ENCODE measurements around the gene TXNDC2.

Gene TXNDC2

GRCh38 chr18:9926223-9926894 lies 40.6 kb downstream of the TXNDC2 start:
- no peak for TF ChIP-seq CTCF (IDR thresholded peaks at IDR 0.05; ENCODE audit: insufficient read depth, missing control alignments)
- FAIRE-seq (no peak), DNase-seq (ENCODE audit: insufficient read length, low spot score) (no peak)

- DNase-seq (ENCODE audit: insufficient read length, low spot score): no peak
- no peak for FAIRE-seq
- TF ChIP-seq CTCF (IDR thresholded peaks at IDR 0.05; ENCODE audit: insufficient read depth, missing control alignments): no peak
These were observed 41.2 kb downstream of the TXNDC2 start for GRCh38 chr18:9926977-9927376.

DNA sequence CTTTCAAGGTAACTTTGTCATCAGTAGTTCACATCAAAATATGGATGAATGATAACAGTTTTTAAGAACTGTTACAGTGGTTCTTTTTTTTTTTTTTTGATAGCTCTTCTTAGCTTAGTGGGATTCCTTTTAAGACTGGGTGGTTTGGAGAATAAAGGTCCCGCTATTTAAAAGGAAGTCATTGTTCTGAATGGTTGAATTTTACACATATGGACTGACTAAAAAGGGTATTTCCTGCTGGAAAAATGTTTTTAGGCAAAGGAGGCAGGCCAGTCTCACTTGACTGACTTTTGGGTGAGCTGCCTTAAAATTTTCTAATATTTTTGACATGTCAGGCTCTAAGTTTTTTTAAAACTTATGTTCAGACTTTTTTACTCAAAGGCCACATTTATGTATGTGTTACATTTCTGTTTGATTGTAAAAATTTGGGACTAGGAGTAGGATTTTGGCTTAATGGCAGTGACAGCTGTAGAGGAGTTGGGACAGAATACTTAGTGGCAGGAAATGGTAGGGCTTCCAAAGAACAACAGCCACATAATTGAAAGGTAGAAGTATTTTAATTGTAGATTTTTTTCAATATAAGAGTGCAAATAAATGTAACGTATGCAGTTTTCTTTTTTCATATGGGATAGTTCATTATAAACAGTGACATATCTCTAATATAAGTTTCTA lies 41.8 kb downstream of the TXNDC2 start:
- DNase-seq (ENCODE audit: insufficient read length, low spot score) (no peak), FAIRE-seq (no peak)
- no peak for TF ChIP-seq CTCF (IDR thresholded peaks at IDR 0.05; ENCODE audit: insufficient read depth, missing control alignments)

DNA sequence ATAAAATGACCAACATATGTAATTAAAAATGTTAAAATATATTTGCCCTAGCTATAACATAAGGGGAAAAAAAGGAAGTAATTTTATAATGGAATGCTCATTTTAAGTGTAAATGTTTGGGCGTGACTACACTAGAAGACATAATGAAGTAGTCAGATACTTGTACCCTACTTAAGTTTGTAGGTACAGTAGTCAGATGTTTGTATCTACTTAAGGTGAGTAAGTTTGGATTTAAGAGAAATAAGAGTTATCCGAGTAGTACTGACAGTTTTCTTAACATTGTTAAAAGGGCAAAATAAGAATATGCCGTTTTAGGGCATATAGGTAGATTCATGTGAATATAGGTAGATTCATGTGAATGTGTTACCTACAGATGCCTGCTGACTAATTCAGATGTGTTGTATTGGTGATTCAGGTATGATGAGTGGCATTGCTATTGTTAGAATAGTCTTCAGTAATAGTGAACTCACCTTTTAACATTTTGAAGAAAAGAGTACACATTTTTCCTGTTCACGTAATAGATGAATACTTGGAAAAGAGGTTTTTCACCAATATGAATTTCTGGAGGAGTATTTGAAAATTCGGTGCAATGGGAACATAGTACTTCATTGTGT lies 43.0 kb downstream of the TXNDC2 start:
- FAIRE-seq: no peak

GRCh38 chr18:9930299-9930884 lies 44.6 kb downstream of the TXNDC2 start:
- no peak for FAIRE-seq
- TF ChIP-seq CTCF (IDR thresholded peaks at IDR 0.05; ENCODE audit: insufficient read depth, missing control alignments): no peak

More for the DNA sequence above, 43.0 kb downstream of the TXNDC2 start:
- no peak for TF ChIP-seq CTCF (IDR thresholded peaks at IDR 0.05; ENCODE audit: insufficient read depth, missing control alignments)
- DNase-seq (ENCODE audit: insufficient read length, low spot score): no peak

GRCh38 chr18:9931146-9931545 lies 45.4 kb downstream of the TXNDC2 start:
- DNase-seq (ENCODE audit: insufficient read length, low spot score): no peak
- no peak for TF ChIP-seq CTCF (IDR thresholded peaks at IDR 0.05; ENCODE audit: insufficient read depth, missing control alignments)
- FAIRE-seq: no peak

More at GRCh38 chr18:9930299-9930884, 44.6 kb downstream of the TXNDC2 start:
- no peak for DNase-seq (ENCODE audit: insufficient read length, low spot score)

Measured in D721Med (cell line).